Measurements from ENCODE around the gene KCNJ4. TPM values are rescaled to one million over a fixed set of nuclear protein-coding genes. Genes with fewer than 3 reads are reported as not detected.
A peak's percentile ranks its signal among the peaks of the same experiment; 100 is the strongest.

The KCNJ4 gene
- total RNA-seq, 4 donors from 2014 or later, result 0.63 to 1.6 (median 1.1) TPM

DNA sequence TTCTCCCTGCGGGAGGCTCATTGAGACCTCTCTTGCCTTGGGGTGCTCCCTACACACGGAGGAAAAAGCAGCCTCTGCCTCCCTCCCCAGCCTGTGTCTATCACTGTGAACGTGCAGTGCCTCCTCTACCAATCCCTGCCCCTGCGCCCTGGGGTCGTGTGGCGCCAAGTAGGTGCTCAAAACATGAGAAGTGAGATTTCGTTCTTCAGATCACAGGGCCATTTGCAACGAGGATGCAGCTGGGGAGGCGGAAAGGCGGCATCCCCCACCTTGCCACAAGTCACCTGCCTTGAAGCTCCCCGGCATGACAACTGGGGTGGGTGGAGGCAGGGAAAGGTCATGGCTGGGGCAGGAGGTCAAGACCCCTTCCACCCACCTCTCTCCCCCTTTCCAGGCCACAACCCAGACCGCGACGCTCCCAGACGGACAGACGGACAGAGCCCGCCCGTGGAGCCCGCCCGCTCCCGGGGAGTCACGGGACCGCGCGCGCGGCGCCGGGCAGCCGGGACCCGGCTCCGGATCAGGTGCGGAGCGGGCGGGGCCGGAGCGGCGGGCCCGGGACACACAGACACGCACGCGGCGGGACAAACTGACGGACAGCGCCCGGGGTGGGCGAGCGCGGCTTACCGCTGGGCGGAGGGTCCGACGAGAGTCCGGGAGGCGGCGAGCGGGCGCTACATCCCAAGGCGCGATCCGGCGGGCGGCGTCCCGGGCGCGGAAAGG is 485 bp downstream of the KCNJ4 start:
- TF ChIP-seq EP300 (IDR thresholded peaks at IDR 0.05) (no peak), POLR2A (IDR thresholded peaks at IDR 0.05) (no peak)
- TF ChIP-seq, protein P1, sequence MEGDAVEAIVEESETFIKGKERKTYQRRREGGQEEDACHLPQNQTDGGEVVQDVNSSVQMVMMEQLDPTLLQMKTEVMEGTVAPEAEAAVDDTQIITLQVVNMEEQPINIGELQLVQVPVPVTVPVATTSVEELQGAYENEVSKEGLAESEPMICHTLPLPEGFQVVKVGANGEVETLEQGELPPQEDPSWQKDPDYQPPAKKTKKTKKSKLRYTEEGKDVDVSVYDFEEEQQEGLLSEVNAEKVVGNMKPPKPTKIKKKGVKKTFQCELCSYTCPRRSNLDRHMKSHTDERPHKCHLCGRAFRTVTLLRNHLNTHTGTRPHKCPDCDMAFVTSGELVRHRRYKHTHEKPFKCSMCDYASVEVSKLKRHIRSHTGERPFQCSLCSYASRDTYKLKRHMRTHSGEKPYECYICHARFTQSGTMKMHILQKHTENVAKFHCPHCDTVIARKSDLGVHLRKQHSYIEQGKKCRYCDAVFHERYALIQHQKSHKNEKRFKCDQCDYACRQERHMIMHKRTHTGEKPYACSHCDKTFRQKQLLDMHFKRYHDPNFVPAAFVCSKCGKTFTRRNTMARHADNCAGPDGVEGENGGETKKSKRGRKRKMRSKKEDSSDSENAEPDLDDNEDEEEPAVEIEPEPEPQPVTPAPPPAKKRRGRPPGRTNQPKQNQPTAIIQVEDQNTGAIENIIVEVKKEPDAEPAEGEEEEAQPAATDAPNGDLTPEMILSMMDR (IDR thresholded peaks at IDR 0.05), result no peak
- Histone ChIP-seq H3K27ac (no peak overlapping the region), H3K27me3 (peaks cover 5 to 64% of the 10 kb centered on the region in 2 donors), H3K9me3 (no peaks in the 10 kb centered on the region), H3K36me3 (no peaks in the 10 kb centered on the region), H3K4me3 (peak overlapping the region in 3 of 4 donors; percentile 31 to 63 (median 32)), H3K4me1 (peaks cover 0 to 29% (median 6%) of the 10 kb centered on the region in 4 donors)
- no peak for DNase-seq (ENCODE audit: low spot score in 2 of 2)
- WGBS, 2 donors, result 13 to 37% methylated on average over 20 to 63 of the region's 67 CpGs

GRCh38 chr22:38453996-38454352 is 1.0 kb downstream of the KCNJ4 start:
- no peak for DNase-seq (ENCODE audit: low spot score in 2 of 2)
- H3K27me3 ChIP-seq, result peaks cover 5 to 64% of the 10 kb centered on the region in 2 donors

DNA sequence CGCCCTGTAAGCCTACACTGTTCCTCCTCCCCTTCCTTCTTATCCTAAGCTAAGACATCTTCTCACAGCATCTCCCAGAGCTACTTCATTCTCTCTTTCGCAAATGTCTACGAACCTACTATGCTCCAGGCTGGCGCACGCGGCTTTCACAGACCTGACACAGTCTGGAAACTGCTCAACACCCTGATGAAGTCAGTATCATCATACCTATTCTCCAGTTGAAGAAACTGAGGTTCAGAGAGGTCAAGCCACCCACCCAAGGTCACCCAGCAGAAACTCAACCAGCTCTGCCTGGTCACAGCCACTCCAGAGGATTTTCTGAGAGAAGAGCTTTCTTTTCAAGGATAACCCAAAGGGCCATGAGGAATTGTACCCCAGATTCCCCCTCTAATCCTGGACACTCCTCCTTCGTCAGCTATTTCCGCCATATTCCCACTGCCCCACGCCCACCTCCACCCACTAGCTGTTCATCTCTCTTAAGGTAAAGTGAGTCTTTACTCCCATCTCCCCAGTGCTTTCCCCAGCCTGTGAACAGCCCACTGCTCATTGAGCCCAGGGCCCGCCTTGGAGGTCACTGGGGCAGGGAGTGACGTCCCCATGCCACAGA is 1.8 kb downstream of the KCNJ4 start:
- TF ChIP-seq EP300 (IDR thresholded peaks at IDR 0.05) (no peak), POLR2A (IDR thresholded peaks at IDR 0.05) (no peak)
- TF ChIP-seq, protein P1 (IDR thresholded peaks at IDR 0.05), result no peak
- DNase-seq (ENCODE audit: low spot score in 2 of 2), result no peak
- WGBS, 2 donors, result 85 to 87% methylated on average over 11 of the region's 11 CpGs

More at GRCh38 chr22:38453996-38454352, 1.0 kb downstream of the KCNJ4 start:
- Histone ChIP-seq H3K4me3 (no peak overlapping the region), H3K27ac (no peak overlapping the region), H3K4me1 (peaks cover 0 to 29% (median 6%) of the 10 kb centered on the region in 4 donors), H3K36me3 (no peaks in the 10 kb centered on the region), H3K9me3 (no peaks in the 10 kb centered on the region)
- 85 to 93% methylated on average over 3 of the region's 3 CpGs for WGBS, 2 donors
- TF ChIP-seq POLR2A (IDR thresholded peaks at IDR 0.05) (no peak), EP300 (IDR thresholded peaks at IDR 0.05) (no peak)
- TF ChIP-seq, protein P1 (IDR thresholded peaks at IDR 0.05), result no peak

GRCh38 chr22:38452373-38453065 is 2.5 kb downstream of the KCNJ4 start:
- H3K4me1 ChIP-seq, result peaks cover 0 to 29% (median 6%) of the 10 kb centered on the region in 4 donors
- WGBS, 2 donors, result 35 to 40% methylated on average over 23 to 24 of the region's 25 CpGs
- no peak for TF ChIP-seq POLR2A (IDR thresholded peaks at IDR 0.05)
- no peak for TF ChIP-seq EP300 (IDR thresholded peaks at IDR 0.05)
- TF ChIP-seq, protein P1 (IDR thresholded peaks at IDR 0.05), result no peak
- no peak for DNase-seq (ENCODE audit: low spot score in 2 of 2)
- no peak overlapping the region for H3K4me3 ChIP-seq
- peaks cover 5 to 64% of the 10 kb centered on the region in 2 donors for H3K27me3 ChIP-seq
- H3K9me3 ChIP-seq, result no peaks in the 10 kb centered on the region
- no peaks in the 10 kb centered on the region for H3K36me3 ChIP-seq
- H3K27ac ChIP-seq, result no peak overlapping the region

More for the DNA sequence above, 1.8 kb downstream of the KCNJ4 start:
- Histone ChIP-seq H3K9me3 (no peaks in the 10 kb centered on the region), H3K36me3 (no peaks in the 10 kb centered on the region), H3K4me1 (peaks cover 0 to 29% (median 6%) of the 10 kb centered on the region in 4 donors), H3K4me3 (no peak overlapping the region), H3K27ac (no peak overlapping the region), H3K27me3 (peaks cover 5 to 66% of the 10 kb centered on the region in 2 donors)

Data from tibial nerve (tissue), 4 donors.